SIG-M5 (cell line): Measurements from ENCODE around the gene ERMP1.
"Not testable (repeated sequence)": the region's sequence is repeated elsewhere in the genome, so short reads cannot be mapped to it uniquely, and the experiment has no call there.

Experiments
- DNase-seq: peaks from one replicate; lab custom pipeline; 2025; lab: John Stamatoyannopoulos, UW

Gene ERMP1

DNA sequence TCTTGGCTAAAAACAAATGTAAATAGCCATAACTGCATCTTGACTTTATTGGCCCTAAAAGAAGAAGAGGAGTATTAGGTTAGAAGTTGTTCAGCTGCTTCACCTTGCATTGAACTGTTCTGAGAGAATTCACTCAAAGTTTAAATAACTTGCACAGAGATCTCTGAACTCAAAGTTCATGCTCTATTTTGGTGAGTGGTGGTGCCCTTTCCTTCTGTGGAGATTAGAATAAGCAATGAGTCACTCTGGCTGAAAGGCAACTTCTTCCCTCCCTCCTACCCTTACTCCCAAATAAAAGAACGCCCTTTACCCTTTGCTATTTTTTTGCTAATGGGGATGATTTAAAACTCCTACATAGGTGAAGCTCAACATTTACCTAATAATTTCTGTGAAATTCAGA, 48.9 kb downstream of the ERMP1 start:
- no peak for DNase-seq

DNA sequence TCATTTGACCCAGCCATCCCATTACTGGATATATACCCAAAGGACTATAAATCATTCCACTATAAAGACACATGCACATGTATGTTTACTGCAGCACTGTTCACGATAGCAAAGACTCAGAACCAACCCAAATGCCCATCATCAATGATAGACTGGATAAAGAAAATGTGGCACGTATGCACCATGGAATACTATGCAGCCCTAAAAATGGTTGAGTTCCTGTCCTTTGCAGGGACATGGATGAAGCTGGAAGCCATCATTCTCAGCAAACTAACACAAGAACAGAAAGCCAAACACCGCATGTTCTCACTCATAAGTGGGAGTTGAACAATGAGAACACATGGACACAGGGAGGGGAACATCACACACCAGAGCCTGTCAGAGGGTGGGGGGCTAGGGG, 49.5 kb downstream of the ERMP1 start:
- not testable (repeated sequence) for DNase-seq

DNA sequence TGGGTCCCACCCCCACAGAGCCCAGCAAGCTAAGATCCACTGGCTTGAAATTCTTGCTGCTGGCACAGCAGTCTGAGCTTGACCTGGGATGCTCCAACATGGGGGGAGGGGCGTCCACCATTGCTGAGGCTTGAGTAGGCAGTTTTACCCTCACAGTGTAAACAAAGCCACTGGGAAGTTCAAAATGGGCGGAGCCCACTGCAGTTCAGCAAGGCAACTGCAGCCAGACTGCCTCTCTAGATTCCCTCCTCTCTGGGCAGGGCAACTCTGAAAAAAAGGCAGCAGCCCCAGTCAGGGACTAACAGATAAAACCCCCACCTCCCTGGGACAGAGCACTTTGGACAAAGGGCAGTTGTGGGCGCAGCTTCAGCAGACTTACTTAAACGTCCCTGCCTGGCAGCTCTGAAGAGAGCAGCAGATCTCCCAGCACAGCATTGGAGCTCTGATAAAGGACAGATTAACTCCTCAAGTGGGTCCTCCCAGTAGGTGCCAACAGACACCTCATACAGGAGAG, 53.2 kb downstream of the ERMP1 start:
- not testable (repeated sequence) for DNase-seq

GRCh38 chr9:5778805-5779204, 54.1 kb downstream of the ERMP1 start:
- no peak for DNase-seq

GRCh38 chr9:5773324-5773999, 59.5 kb downstream of the ERMP1 start:
- DNase-seq: no peak

DNA sequence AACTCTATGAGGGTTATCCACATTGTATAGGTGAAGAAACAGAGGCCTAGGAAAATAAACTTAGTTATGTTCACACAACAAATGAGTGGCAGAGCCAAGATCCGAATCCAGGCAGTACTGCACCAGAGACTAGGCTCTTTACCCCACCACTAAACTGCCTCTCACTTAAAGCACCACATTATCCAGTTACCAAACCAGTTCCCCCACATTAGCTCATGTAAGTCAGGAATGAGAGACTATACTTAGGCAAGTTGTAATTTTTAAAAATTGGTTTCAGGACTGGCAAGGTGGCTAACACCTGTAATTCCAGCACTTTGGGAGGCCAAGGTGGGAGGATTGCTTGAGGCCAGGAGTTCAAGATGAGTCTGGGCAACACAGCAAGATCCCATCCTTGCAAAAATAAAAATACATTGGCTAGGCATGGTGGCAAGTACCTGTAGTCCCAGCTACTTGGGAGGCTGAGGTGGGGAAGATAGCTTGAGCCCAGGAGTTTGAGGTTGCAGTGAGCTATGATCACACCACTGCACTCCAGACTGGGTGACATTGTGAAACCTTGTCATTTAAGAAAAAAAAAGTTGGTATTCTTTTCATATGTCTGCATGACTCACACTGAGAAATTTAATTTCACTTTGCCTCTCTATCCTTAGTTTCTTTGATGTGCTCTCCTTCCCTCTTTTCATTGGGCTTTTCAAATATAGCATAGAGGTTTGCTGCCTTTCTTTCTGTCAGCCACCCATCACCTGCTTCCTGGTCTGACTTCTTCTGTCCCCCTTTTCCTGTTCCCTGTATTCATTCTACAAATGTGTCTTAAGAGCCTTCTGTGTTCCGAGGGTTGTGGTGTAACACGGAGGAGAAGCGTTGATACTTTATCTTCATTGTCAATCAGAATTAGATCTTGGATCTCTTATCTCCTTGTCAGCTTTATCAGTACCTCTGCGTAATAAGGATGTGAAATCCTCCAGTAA, 64.7 kb downstream of the ERMP1 start:
- DNase-seq: no peak

- DNase-seq: no peak
Measured at GRCh38 chr9:5764130-5764868, 68.6 kb downstream of the ERMP1 start.

- DNase-seq: no peak
Measured at GRCh38 chr9:5762421-5762820, 70.5 kb downstream of the ERMP1 start.

DNA sequence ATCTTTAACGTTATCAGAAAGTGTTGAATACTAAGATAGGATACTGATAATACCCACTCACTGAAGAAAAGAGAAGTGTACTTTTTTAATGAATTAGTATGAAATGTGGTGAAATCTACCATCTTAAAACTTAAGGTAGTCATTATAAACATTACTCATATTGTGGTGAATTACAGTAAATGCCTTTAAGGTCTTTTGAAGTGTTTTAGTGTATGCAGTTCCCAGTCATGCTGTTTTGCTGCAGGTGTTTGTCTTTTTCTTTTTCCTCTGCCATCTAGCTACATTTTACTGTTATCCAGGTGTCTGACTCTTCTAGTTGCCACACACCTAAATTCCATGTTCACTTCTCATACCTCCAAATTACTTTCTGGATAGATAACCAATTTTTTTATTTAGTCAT, 72.6 kb downstream of the ERMP1 start:
- DNase-seq: no peak

DNA sequence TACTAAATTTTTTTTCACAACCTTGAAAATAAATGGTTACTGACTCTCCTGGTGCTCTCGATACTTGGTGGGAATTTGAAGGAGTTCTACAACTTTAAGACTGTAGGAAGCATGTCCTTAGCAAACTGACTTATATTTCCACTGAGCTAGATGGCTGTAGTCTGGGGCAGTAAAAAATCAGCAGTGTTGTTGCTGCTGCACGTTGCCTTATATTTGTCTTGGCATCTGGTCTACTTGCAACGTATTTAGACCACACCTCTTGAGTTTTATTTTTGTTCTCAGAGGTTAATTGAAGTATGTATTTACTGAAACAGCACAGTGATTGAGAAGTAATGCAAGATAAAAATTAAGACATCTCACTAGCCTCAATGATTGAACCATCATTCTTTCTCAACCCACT, 76.3 kb downstream of the ERMP1 start:
- DNase-seq: no peak

DNA sequence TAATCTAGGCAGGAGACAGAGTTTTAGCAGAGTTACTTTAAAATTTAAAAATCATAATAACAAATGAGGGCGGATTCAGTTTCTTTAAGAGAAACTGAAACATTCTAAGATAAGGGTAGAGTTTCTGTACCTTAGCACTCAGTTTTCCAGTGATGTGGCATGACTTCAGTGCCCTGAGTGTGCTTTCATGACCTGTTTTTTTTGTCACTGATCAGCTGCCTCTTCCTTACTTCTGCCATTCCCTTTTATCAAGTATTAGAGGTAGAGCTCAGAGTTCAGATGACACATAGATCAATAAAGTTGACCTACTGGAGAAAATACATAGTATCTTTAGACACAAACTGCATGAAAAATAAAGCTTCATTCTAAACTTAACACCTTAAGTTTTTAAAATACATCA, 82.3 kb downstream of the ERMP1 start:
- no peak for DNase-seq

- no peak for DNase-seq
Measured at GRCh38 chr9:5749306-5749705, 83.6 kb downstream of the ERMP1 start.

DNA sequence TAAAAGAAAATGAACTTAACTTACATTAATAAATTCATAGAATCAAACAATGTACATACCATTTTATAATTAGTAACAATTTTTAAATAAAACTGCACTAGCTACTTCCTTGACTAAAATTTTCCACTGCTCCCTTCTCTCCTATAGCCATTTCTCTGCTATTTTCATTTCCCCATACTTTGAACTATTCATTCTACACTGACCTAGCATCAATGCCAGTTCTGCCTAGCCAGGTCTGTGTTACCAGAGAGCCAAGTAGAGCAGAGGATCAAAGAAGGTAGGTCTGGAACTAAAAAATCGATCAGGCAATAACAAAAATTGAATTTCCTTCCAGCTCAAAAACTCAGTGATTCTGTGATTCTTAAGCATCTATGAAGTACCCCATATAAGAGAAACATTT, 84.5 kb downstream of the ERMP1 start:
- DNase-seq: no peak

- DNase-seq: no peak
Measured at GRCh38 chr9:5743109-5743508, 89.8 kb downstream of the ERMP1 start.

DNA sequence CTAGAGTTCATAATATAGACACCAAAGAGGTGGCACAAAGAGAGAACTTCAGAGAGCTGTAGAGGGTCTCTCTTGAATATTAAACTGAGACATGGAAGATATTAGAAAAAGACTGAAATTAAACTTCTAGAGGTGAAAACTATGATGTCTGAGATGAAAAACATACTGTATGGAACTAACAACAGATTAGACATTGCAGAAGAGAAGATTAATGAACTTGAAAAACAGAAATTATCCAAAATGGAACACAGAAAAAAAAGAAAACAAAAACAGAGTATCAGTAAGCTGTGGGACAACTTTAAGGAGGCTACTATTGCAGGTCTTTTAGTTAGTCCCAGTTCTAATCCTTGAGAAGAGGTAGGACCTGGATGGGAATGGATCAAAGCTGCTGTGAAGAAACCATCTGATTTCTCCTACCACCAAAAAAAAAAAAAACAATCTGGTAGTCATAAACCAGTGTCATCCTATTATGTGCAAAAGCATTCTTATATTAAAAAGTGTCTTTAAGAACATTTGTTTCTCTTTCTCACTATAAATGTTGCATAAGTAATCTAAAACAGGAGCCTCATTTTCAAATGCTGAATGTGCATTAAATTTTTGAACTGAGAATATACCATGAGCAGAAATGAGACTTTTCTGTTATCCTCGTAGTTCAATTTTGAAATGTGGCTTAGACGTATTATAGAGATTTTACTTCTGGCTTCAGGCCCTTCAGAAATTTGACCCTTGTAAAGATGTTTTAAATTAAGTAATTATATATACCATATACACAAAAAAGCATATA, 96.2 kb downstream of the ERMP1 start:
- DNase-seq: no peak

DNA sequence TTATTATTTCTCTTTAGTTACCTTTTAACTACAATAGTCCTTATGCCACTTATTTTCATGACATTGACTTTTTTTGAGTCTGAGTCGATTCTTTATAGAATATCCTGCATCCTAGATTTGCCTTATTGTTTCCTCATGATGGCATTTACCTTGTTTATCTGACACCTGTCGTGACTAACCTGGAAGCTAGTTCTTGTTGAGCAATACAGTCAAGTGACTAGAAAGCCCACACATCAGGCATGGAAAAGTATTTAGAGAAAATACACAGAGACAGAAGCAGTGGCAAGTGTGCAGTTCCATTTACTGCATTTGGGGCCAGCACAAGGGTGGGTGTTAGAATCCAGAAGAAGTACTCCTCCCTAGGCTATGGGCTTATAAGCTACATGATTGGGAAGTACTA, 97.8 kb downstream of the ERMP1 start:
- DNase-seq: no peak
